Neural cell (in vitro differentiated cells): Measurements from ENCODE around the gene MDM1. TPM values are rescaled to one million over a fixed set of nuclear protein-coding genes. Genes with fewer than 3 reads are reported as not detected.

Experiments used
- H2AFZ ChIP-seq: fragments of 200-600, 300-800 bp; sonication (generic), shearing (Covaris generic); 2 replicates; pipeline ENCODE4 v1.6.0; 2014; ENCODE audit warnings: low read depth, mild to moderate bottlenecking, antibody characterized with exemption, low read length, moderate library complexity
- H3F3A ChIP-seq: fragments of 200-600 bp; shearing (Covaris generic); 2 replicates; pipeline ENCODE4 v1.6.1; 2016; ENCODE audit warnings: mild to moderate bottlenecking, moderate library complexity, mixed read lengths, antibody characterized with exemption, low read length; ENCODE audit not compliant: insufficient read depth, poor library complexity, severe bottlenecking
- H3K27ac ChIP-seq: fragments of 200-600, 300-800 bp; sonication (generic), shearing (Covaris generic); 2 replicates; pipeline ENCODE4 v1.5.1; 2014; ENCODE audit warnings: mild to moderate bottlenecking, low read length, moderate library complexity
- H3K27me3 ChIP-seq: fragments of 300-800, 200-600 bp; sonication (generic), shearing (Covaris generic); 2 replicates; pipeline ENCODE4 v1.6.0; 2014; ENCODE audit warnings: mild to moderate bottlenecking, low read depth, low read length, moderate library complexity; ENCODE audit not compliant: insufficient read depth
- H3K36me3 ChIP-seq: fragments of 300-800, 200-600 bp; sonication (generic), shearing (Covaris generic); 2 replicates; pipeline ENCODE4 v1.5.1; 2014; ENCODE audit warnings: mild to moderate bottlenecking, antibody characterized with exemption, low read length, moderate library complexity; ENCODE audit not compliant: insufficient read depth
- H3K4me2 ChIP-seq: fragments of 300-800, 200-600 bp; sonication (generic), shearing (Covaris generic); 2 replicates; pipeline ENCODE4 v1.6.0; 2014; ENCODE audit warnings: mild to moderate bottlenecking, low read length
- H3K4me3 ChIP-seq: fragments of 300-800, 200-600 bp; sonication (generic), shearing (Covaris generic); 2 replicates; pipeline ENCODE4 v1.5.1; 2014; ENCODE audit warnings: mild to moderate bottlenecking, low read length, moderate library complexity
- H3K79me2 ChIP-seq: fragments of 200-600 bp; shearing (Covaris generic); replicated peaks from 2 replicates; pipeline ENCODE4 v1.6.0; 2014; ENCODE audit warnings: mild to moderate bottlenecking, low read length, moderate library complexity; ENCODE audit not compliant: insufficient read depth
- H3K9ac ChIP-seq: fragments of 300-800, 200-600 bp; sonication (generic), shearing (Covaris generic); 2 replicates; pipeline ENCODE4 v1.6.1; 2016; ENCODE audit warnings: mild to moderate bottlenecking, low read length, mixed read lengths
- H3K9me2 ChIP-seq: fragments of 200-600 bp; shearing (Covaris generic); 2 replicates; pipeline ENCODE4 v1.6.1; 2016; ENCODE audit warnings: mild to moderate bottlenecking, low read length, mixed read lengths; ENCODE audit not compliant: insufficient read depth
- H3K9me3 ChIP-seq: fragments of 200-600, 300-800 bp; sonication (generic), shearing (Covaris generic); 2 replicates; pipeline ENCODE4 v1.6.1; 2016; ENCODE audit warnings: mild to moderate bottlenecking, mixed run types, low read length, moderate library complexity, mixed read lengths
- H4K20me1 ChIP-seq: fragments of 200-600 bp; shearing (Covaris generic); 2 replicates; pipeline ENCODE4 v1.6.1; 2016; ENCODE audit warnings: mild to moderate bottlenecking, mixed run types; ENCODE audit not compliant: insufficient read depth
- CTCF ChIP-seq: fragments of 450-650 bp; IDR thresholded peaks from 2 replicates; pipeline ENCODE4 v1.5.1; 2014; ENCODE audit warnings: antibody characterized with exemption, mild to moderate bottlenecking, moderate library complexity; ENCODE audit not compliant: poor library complexity, severe bottlenecking
- EP300 ChIP-seq: fragments of 450-650 bp; conservative IDR thresholded peaks from 2 replicates; pipeline ENCODE4 v1.6.1; 2014; ENCODE audit warnings: antibody characterized with exemption, mild to moderate bottlenecking, moderate library complexity; ENCODE audit not compliant: poor library complexity, severe bottlenecking
- EZH2 ChIP-seq: fragments of 200-600, 300-800 bp; shearing (Covaris generic), sonication (generic); IDR thresholded peaks from 2 replicates; pipeline ENCODE4 v1.6.1; 2014; ENCODE audit warnings: antibody characterized with exemption, low read length, borderline replicate concordance, mild to moderate bottlenecking; ENCODE audit not compliant: insufficient read depth, poor library complexity, severe bottlenecking
- MXI1 ChIP-seq: fragments of 450-650 bp; conservative IDR thresholded peaks from 2 replicates; pipeline ENCODE4 v1.6.1; 2014; ENCODE audit warnings: antibody characterized with exemption, mild to moderate bottlenecking; ENCODE audit not compliant: poor library complexity, severe bottlenecking
- POLR2AphosphoS5 ChIP-seq: IDR thresholded peaks from 2 replicates; pipeline ENCODE4 v1.6.1; 2012
- RAD21 ChIP-seq: fragments of 450-650 bp; conservative IDR thresholded peaks from 2 replicates; pipeline ENCODE4 v1.6.1; 2014; ENCODE audit warnings: antibody characterized with exemption, mild to moderate bottlenecking, moderate library complexity
- REST ChIP-seq: IDR thresholded peaks from 2 replicates; pipeline ENCODE4 v1.6.1; 2012; ENCODE audit warnings: borderline replicate concordance
- SMC3 ChIP-seq: fragments of 450-650 bp; conservative IDR thresholded peaks from 2 replicates; pipeline ENCODE4 v1.6.1; 2014; ENCODE audit warnings: antibody characterized with exemption, mild to moderate bottlenecking, moderate library complexity; ENCODE audit not compliant: poor library complexity
- TAF1 ChIP-seq: IDR thresholded peaks from 2 replicates; pipeline ENCODE4 v1.6.1; 2012; ENCODE audit warnings: low read depth
- polyA plus RNA-seq: library from polyadenylated mRNA; depleted of rRNA; stranded (reverse); fragments of >200 nt; gene quantifications from 2 replicates; pipeline ENCODE4 v1.2.3, GENCODE V29; 2014

MDM1 gene
- polyA plus RNA-seq, 1 donor from 2014 or later: 35.5 TPM

GRCh38 chr12:68264857-68265256, 67.3 kb downstream of the MDM1 start:
- H3K27ac ChIP-seq: no peak overlapping the region
- no peak overlapping the region for H3K9ac ChIP-seq
- no peaks in the 10 kb centered on the region for H3F3A ChIP-seq

GRCh38 chr12:68264158-68264855, 67.9 kb downstream of the MDM1 start:
- Histone ChIP-seq H3K9me2 (no peaks in the 10 kb centered on the region), H3K79me2 (no peaks in the 10 kb centered on the region), H3K4me3 (no peak overlapping the region), H3F3A (no peaks in the 10 kb centered on the region), H3K9me3 (no peaks in the 10 kb centered on the region), H3K9ac (no peak overlapping the region), H3K27me3 (no peaks in the 10 kb centered on the region), H3K36me3 (no peaks in the 10 kb centered on the region), H3K27ac (no peak overlapping the region), H4K20me1 (no peaks in the 10 kb centered on the region), H2AFZ (no peak overlapping the region), H3K4me2 (no peak overlapping the region)
- no peak for TF ChIP-seq POLR2AphosphoS5
- TF ChIP-seq TAF1: no peak
- TF ChIP-seq SMC3: no peak
- TF ChIP-seq EZH2: no peak
- no peak for TF ChIP-seq EP300
- no peak for TF ChIP-seq CTCF

More at GRCh38 chr12:68264857-68265256, 67.3 kb downstream of the MDM1 start:
- TF ChIP-seq POLR2AphosphoS5 (no peak), CTCF (no peak), EP300 (no peak), TAF1 (no peak), MXI1 (no peak), SMC3 (no peak), RAD21 (no peak), EZH2 (no peak), REST (no peak)
- Histone ChIP-seq H2AFZ (no peak overlapping the region), H3K27me3 (no peaks in the 10 kb centered on the region), H3K9me3 (no peaks in the 10 kb centered on the region), H3K4me2 (no peak overlapping the region), H3K36me3 (no peaks in the 10 kb centered on the region), H3K9me2 (no peaks in the 10 kb centered on the region), H3K4me3 (no peak overlapping the region), H3K79me2 (no peaks in the 10 kb centered on the region), H4K20me1 (no peaks in the 10 kb centered on the region)
